ENCODE results near the gene NAA15.

DNA sequence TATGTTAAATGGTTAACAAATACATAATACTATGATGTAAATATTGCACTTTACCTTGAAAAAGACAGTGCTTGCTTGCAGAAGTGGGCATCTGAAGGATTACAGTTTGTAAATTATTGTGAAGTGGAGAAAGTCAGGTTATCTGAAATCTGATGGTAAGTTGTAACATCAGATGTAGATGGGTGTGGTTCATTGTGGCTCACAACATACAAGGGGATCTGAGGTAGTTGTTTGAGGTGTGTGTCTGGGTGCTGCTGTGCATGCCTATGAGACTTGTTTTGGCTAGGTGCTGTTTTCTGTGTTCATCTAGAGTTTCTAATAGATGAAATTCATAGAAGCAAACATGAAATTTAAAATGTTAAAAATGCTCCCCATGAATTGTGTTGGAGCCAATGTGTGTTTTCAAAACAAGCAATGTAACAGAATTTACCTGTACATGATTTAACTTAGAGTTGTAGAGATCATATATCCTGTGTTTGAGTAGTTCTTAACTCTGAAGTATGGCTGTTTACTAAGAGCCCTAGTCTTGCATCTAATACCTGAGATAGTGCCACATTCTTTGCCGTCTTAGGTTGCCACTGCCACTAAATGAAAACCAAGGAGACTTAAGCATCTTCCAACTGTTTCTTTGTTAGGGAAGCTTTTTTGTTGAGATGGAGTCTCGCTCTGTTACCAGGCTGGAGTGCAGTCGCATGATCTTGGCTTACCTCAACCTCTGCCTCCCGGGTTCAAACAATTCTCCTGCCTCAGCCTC, 12.9 kb downstream of the NAA15 start:
- TF ChIP-seq, protein P1, sequence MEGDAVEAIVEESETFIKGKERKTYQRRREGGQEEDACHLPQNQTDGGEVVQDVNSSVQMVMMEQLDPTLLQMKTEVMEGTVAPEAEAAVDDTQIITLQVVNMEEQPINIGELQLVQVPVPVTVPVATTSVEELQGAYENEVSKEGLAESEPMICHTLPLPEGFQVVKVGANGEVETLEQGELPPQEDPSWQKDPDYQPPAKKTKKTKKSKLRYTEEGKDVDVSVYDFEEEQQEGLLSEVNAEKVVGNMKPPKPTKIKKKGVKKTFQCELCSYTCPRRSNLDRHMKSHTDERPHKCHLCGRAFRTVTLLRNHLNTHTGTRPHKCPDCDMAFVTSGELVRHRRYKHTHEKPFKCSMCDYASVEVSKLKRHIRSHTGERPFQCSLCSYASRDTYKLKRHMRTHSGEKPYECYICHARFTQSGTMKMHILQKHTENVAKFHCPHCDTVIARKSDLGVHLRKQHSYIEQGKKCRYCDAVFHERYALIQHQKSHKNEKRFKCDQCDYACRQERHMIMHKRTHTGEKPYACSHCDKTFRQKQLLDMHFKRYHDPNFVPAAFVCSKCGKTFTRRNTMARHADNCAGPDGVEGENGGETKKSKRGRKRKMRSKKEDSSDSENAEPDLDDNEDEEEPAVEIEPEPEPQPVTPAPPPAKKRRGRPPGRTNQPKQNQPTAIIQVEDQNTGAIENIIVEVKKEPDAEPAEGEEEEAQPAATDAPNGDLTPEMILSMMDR (IDR thresholded peaks at IDR 0.05; ENCODE audit: insufficient read depth, low read length), result no peak
- TF ChIP-seq GABPA (IDR thresholded peaks at IDR 0.05; ENCODE audit: low read depth) (no peak), POLR2AphosphoS5 (IDR thresholded peaks at IDR 0.05; ENCODE audit: low read depth) (no peak), SPI1 (IDR thresholded peaks at IDR 0.05; ENCODE audit: borderline replicate concordance, low read depth) (no peak)

Measured in HL-60 (cell line).